ENCODE results near the gene DTNB. TPM values are rescaled to one million over a fixed set of nuclear protein-coding genes. Genes with fewer than 3 reads are reported as not detected.

Gene DTNB
- total RNA-seq, 1 donor from 2014 or later, result 3.3 TPM

DNA sequence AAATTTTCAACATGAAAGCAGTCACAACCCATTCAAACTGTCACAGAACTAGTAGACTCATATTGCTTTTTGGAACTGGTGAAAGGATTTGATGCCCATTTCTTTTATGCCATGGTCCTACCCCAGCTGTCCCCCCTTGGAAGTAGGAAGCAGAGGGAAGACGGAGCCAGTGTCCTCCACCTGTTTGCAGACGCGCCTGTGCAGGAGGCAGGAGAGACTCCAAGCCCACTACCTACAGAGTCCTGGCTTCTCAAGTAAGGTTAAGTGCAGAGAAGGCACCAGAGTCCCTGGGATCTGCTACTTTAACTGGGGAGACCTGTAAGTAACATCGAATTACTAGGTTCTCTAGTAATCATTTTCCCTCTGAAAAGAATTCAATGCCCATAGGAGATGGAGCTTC is 299.0 kb downstream of the DTNB start:
- intact Hi-C loops (cut with DNase I), result loop anchor here (10.0 kb wide), 1 partner anchor 150 kb away; no protein-coding TSS in a partner anchor
- no peak for ATAC-seq
- peak; percentile 54 for DNase-seq (ENCODE audit: missing footprints)

DNA sequence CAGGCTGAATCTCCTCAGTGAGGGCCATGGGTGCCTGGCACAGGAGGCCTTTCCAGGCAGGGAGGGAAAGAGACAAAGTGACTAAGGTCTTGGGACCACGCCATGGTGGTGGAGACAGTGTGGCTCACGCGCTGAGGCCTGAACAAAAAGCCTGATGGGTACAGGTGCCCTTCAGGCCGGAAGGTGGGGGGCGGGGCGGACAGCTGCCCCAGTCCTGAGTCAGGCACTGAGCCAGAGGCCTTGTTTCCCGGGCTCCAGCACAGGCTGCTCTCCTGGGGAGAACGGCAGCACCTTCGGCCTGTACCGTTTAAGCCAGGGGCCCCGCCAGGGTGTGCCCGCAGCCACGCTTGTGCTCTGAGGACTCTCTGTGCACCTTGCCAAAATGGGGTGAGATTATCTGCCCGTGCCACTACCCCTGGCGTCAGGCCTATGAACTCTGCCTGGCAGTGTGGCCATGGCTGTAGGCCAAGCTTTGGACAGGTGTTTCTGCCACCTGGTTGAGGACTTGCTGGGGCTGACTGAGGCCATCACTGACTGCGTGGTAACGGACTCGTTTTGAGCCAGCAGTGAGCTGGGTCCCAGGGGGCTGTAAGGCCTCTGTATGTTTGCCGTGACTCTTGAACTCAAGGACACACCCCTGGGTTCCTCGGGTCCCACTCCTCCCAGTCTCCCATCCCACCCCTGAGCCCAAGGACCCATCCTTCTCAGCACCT is 300.0 kb downstream of the DTNB start:
- intact Hi-C loops (cut with DNase I), result loop anchor here (10.0 kb wide), 1 partner anchor 151 kb away; no protein-coding TSS in a partner anchor
- DNase-seq (ENCODE audit: missing footprints), result peak; percentile 56
- ATAC-seq, result peak; percentile 23

DNA sequence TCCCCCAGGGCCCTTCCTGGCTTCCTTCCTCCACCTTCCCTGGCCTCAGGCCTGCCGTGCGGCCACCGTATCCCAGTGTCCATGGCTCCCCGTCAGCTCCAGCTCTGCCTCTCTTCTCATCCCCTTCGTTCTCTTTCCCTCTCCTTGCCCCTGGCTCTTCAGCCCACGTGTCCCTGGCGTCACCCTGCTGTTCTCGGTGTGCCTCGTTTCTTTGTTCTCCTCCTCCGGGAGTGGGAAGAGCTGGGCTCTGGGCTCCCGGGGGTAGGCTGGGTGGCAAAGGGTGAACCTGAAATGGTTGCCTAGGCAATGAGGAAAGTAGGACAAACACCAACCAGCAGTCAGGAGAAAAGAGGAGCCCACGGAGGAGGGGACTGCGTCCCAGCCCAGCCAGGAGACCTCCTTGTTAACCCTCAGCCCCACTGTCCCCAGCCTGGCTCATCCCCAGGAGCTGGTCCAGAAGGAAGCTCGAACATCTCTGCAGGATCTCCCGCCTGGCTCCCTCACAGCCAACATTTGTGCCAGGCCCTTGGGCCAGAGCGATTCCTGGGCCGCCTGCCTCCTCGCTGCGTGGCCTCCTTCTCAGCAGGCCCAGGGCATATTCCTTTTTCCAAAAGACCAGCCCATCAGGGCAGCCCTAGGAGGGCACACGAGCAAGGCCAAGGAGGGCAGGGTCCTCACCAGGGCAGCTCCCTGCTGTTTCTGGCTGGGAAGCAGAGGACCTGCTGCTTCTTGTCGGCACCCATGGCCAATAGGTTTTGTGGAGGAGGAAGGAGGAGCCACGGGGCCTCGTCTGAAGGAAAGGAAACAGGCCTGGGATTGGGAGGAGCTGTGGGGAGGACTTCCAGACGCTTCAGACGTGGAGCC is 300.7 kb downstream of the DTNB start:
- DNase-seq (ENCODE audit: missing footprints) (peak; percentile 22), ATAC-seq (no peak)
- intact Hi-C loops (cut with DNase I), result loop anchor here (10.0 kb wide), 1 partner anchor 152 kb away; no protein-coding TSS in a partner anchor

DNA sequence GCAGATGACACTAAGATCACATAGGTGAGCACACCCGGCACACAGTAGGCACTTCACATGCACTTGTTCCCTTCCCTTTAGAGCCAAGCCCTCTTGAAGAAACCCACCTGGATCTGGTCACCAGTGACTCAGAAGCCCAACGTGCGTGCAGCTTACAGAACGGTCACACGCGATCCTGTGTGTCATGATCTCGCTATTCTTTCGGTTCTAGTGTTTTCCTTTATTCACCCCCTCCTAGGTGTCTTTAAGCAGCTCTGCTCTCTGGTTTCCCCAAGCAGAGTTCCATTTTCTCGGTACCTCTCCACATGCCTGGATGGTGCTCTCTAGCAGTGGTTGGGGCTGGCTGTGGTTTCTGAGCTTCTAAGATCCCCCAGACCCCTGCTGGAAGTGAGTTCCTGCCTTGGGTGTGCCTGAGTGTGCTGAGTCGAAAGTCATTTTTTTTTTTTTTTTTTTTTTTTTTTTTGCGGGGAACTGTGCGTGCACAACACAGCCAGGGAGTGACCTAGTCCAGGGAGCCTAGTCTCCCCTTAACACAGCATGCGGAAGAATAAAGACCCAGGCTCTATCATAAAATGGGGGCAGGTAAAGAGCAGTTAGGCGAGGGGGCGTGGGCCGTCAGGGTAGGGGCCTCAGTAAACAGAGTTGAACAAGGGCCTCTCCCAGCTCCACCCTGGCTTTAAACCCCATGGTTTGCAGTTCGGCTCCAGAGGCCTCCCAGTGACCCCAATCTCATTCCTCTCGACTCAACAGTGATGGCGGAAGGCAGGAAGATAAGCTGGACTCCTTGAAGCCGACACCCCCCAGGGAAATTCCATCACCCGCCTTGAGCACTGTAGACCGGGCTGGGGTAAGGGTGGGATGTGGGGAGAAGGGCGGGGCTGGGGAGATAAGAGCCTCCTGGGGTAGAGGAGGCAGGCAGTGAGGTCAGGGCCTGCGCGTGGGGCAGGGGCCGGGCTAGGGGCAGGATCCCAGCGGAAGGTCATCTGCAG is 301.8 kb downstream of the DTNB start:
- DNase-seq (ENCODE audit: missing footprints), result peak; percentile 27
- ATAC-seq, result no peak
- intact Hi-C loops (cut with DNase I), result loop anchor here (10.0 kb wide), 1 partner anchor 153 kb away; no protein-coding TSS in a partner anchor

DNA sequence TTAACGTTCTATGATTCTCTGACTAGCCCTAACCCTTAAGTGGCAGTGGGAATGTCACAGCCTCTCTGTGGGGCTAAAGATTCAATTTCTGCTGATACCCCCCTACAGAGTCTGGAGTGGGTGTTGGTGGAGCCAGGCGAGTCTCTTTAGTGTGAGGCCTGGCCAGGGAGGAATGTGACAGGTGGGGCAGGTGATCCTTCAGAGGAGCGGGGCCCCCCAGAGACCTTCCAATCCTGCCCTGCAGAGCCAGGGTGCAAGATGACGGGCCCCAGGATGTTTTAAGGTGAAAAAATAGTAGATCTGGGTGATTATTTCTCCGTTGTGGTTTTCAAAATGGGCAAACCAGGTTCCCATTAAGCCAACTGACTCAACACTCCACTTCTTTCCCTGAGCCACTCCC is 303.5 kb downstream of the DTNB start:
- ATAC-seq (no peak), DNase-seq (ENCODE audit: missing footprints) (no peak)
- intact Hi-C loops (cut with DNase I), result loop anchor here (10.0 kb wide), 1 partner anchor 155 kb away; no protein-coding TSS in a partner anchor

DNA sequence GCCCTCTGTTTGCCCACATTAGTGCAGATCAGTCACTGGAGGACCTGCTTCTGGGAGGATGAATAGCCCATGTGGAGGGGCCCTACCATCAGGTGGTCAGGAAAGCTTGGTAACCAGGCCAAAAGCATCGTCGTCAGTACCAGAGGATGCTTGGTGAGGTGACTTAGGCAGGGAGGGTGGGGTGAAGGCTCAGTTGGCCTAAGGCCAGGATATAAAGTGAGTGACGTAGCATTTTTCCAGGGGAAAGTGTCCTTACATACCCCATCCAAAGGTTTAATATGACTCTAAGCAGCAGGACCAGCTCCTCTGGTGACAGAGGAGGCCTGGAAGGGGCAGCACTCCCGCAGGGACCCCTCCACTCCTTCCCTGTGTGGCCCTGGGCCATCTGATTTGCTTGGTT is 303.9 kb downstream of the DTNB start:
- DNase-seq (ENCODE audit: missing footprints) (no peak), ATAC-seq (no peak)
- intact Hi-C loops (cut with DNase I), result no loop called here

DNA sequence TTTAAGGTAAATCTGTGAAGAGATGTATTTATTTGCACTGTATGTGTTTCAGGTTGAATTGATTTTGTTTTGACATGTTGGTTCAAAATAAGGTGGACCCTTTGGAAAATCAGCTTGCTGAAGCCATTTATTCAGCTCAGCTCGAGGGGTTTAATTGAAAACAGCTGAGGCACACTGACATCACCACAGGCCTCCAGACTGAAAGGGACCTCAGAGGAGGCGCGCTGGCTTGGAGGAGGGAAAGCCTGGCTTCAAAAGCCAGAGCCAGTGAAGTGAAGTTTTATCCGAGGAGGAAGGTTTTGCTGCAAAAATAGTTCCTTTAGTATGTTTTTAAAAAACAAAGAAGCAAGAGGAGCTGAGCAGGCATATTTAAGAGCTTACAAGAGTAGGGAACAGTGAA is 304.7 kb downstream of the DTNB start:
- intact Hi-C loops (cut with DNase I), result no loop called here
- DNase-seq (ENCODE audit: missing footprints) (no peak), ATAC-seq (no peak)

DNA sequence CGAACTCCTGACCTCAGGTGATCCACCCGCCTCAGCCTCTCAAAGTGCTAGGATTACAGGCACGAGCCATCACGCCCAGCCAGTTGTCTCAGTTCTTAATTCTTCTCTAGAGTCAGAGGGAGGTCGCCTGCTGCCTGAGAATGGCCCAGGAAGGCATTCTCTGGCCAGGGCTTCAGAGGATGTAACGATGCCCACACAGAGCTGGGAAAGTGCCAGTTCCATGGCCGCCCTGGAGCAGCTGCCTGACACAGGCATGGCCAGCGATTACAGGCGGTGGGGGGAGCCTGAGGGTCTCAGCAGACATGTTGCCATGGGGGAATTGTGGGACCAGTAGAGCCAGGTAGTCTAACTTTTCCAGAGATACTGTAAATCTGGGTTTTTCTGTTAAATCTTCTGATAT is 306.1 kb downstream of the DTNB start:
- no peak for ATAC-seq
- intact Hi-C loops (cut with DNase I), result no loop called here
- peak; percentile 28 for DNase-seq (ENCODE audit: missing footprints)

DNA sequence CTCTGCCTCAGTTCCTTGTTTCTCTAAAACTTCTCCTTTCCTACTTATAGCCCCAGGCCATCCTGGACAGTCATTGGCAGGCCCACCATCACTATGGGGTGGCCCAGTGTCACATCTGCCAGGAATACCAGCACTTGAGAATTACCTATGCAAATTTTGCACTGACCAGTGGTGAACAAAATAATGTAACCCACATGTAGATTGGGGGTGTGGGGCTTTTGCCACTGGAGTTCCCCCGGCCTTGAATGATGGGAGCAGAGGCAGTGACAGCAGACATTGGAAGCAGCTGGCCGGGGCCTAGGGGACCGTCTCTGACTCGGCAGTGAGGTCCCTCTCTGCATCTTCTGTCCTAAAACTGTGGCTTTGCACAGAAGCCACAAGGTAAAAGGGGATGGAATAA is 306.7 kb downstream of the DTNB start:
- ATAC-seq (no peak), DNase-seq (ENCODE audit: missing footprints) (peak; percentile 30)
- intact Hi-C loops (cut with DNase I), result no loop called here

DNA sequence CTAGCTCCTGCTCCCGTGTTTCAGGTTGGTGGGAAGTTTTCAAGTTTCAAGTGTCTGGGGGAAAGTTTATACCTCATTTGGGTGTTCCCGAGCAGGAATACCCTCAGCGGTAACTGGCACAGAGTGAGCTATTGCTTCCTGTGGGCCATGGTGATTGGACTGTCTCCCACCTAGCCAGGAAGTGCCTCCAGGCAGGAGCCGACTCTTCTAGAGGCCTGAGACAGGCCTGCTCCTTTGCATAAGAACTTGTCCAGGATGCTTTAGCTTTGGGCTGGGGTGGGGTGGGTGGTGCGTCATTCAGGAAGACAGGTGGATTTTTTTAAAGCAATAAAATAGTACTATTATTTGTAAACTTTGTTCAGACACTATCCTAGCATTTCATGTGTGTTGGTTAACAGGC is 308.1 kb downstream of the DTNB start:
- intact Hi-C loops (cut with DNase I), result no loop called here
- no peak for ATAC-seq
- no peak for DNase-seq (ENCODE audit: missing footprints)

DNA sequence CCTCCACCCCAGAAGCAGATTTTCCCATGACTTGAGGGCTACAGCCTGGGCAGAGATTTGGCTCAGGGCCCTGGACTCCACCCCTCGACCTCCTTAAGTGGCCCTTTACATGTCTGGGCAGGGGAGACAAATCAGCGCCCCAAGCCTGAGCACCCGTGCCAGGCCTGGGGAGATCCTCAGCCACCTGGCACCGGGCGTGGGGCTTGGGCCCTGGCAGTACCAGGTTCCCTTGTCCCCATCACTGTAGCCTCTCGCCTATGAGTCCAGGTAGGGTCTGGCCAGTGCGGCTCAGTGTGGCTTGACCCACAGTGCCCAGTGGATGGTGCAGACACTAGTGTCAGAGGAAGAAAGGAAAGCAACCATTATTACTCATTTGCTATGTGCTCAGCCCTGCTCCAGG is 309.6 kb downstream of the DTNB start:
- peak; percentile 18 for DNase-seq (ENCODE audit: missing footprints)
- ATAC-seq, result no peak
- intact Hi-C loops (cut with DNase I), result loop anchor here (2.0 kb wide), 1 partner anchor 13 kb away; no protein-coding TSS in a partner anchor

DNA sequence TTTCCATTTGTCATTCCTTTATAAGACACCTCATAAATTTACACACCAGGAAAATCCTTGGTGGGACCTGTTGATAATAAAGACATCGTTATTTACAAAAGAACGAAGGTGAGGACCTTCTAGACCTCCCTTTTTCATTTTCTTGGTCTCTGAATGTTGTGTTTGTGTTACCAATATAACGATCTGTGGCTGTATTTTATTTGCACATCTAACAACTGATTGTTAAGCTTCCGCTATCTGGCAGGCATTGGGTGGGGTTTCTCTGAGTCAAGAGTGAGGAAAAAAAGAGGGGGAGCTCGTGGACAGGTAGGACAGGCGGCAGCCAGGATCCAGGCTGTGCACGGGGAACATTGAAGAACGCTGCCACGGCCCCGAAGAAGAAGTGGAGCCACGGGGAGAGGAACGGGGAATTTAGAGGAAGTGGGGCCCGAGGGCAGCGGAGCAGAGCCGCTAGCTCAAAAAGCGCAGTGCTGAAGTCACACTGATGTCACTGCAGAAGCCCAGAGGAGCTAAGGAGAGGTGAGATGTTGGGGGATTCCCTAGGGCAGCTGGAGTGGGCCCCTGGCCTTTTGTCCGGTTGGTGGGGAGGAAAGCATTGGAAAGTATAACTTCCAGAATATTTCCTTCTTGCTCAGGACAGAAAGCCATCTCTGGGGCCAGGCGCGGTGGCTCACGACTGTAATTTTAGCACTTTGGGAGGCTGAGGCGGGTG is 310.8 kb downstream of the DTNB start:
- intact Hi-C loops (cut with DNase I), result loop anchor here (2.0 kb wide), 1 partner anchor 14 kb away; no protein-coding TSS in a partner anchor

DNA sequence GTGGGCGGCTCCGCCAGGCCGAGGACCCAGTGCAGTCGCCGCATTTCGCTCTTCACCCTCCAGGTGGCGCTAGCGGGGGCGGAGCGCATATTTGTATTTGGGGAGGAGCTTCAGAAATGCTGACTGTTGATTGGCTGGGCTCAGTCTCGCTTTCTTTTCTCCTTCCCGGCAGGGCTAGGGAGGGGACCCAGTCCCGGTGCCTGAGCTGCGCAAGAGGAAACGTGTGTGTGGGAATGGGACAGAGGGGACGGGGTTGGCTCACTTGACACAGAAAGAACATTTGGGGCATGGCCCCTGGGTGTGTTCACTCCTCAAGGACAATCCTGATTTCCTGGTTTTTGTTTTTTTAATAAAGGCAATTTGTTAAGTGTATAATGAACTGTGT is 311.3 kb downstream of the DTNB start:
- DNase-seq (ENCODE audit: missing footprints), result peak; percentile 96
- intact Hi-C loops (cut with DNase I), result loop anchor here (2.0 kb wide), 1 partner anchor 15 kb away; no protein-coding TSS in a partner anchor
- ATAC-seq, result peak; percentile 98

More for the DNA sequence above, 310.8 kb downstream of the DTNB start:
- peak; percentile 85 for DNase-seq (ENCODE audit: missing footprints)
- peak; percentile 61 for ATAC-seq

DNA sequence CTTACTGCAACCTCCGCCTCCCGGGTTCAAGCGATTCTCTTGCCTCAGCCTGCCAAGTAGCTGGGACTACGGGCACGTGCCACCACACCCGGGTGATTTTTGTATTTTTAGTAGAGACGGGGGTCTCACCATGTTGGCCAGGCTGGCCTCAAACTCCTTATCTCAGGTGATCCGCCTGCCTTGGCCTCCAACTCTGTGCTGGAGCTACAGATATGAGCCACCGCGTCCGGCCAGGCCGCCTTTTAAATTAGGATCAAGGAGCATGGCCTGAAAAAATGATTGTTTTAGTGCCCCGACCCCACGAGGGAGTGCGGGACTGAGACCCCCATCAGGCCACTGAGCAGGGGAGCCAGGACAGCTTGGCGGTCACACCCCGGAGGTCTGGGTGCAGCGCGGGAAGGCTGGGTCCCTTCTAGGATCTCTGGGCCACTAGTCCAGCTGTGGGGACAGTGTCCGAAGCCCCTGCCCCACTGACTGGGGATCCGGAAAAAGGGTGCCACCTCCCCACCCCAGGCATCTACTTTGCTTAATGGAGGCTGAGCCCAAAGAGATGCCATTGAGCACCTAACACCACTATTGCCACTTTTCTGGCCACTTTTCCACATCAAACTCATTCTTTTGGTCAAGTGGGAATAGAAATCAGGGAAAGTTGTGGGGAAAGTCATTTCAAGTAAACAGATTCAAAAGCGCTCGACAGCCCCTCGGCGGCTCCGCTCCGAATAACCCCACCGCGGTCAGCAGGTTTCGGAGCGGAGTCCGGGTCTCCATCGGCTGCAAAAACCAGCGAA is 311.9 kb downstream of the DTNB start:
- no peak for ATAC-seq
- peak; percentile 70 for DNase-seq (ENCODE audit: missing footprints)
- intact Hi-C loops (cut with DNase I), result loop anchor here (2.0 kb wide), 1 partner anchor 15 kb away; no protein-coding TSS in a partner anchor

DNA sequence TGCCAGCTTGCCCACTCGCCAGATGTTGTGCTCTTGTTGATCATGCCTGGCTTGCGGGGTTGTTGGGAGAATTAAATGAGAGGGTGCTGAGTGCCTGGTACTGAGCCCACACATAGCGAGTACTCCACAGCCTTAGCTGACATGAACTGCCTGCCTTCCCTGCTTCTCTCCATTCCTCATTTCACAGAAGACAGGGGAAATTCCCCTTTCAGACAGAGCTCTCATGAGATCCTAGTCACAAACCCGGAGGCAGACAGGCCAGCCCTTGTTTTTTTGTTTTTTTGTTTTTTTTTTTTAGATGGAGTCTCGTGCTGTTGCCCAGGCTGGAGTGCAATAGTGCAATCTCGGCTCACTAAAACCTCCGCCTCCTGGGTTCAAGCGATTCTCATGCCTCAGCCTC is 314.5 kb downstream of the DTNB start:
- intact Hi-C loops (cut with DNase I), result no loop called here
- no peak for ATAC-seq

DNA sequence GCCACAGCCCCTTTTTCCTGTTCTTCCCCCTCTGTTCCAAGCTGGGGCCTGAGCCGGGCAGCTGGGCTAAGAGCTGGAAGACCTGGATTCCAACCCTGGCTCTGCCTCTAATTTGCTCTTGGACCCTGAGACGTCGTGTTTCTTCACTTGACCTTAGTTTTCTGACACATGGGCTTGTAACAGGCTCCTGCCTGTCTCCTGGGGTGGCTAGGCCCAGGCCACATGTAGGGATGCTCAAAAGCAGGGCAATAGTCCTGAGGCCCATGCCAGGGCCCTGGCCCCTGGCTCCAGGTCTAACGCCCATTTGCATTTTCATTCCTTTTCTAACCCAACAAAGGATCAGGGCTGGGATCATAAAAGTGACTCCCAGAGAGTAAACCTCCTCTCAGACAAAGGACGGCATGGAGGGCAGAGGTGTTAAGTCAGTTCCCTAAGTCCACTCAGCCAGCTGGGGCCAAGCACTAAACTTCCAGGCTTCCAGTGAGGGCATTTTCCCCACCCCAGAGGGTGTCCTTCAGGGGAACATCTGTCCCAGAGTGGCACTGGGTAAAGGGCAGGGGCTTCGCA is 315.0 kb downstream of the DTNB start:
- DNase-seq (ENCODE audit: missing footprints) (peak; percentile 17), ATAC-seq (no peak)
- intact Hi-C loops (cut with DNase I), result no loop called here

More for the DNA sequence above, 314.5 kb downstream of the DTNB start:
- DNase-seq (ENCODE audit: missing footprints), result peak; percentile 3

DNA sequence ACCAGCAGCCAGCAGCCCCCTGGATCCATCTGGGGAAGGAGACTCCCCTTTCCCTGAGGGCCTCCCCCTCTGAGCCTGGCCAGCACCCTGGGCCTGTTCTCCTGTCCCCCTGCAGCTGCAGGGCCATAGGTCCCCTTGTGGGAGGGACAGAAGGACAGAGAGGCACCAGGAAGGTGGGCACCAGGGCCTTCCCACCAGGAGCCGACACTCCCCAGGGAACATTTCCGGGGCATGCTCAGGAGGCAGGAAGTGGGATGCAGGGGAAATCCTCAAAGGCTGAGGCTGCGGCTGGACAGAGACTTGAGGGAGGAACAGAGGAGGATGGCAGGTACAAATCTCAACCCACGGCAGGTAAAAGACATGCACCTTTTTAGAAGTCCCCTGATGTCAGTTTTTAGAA is 317.3 kb downstream of the DTNB start:
- ATAC-seq (no peak), DNase-seq (ENCODE audit: missing footprints) (peak; percentile 26)
- intact Hi-C loops (cut with DNase I), result no loop called here
